Measurements from ENCODE around the gene MT1G.

MT1G gene

DNA sequence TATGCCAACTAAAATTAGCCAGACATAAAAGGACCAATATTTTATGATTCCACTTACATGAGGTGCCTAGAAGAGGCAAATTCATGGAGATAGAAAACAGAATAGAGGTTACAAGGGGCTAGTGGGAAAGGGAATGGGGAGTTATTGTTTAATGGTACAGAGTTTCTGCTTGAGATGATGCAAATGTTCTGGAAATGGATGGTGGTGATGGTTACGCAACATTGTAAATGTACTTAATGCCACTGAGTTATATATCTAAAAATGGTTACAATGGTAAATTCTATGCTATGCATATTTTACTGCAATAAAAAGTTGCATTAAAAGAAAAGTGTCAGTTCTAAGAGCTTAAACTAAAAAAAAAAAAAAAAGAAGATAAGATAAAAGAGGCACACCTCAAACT is 32.3 kb upstream of the MT1G start:
- no CpG with 5 or more reads among the region's 1 CpG for WGBS (ENCODE audit: insufficient coverage)
- H3K4me3 ChIP-seq (ENCODE audit: control insufficient read depth in 1 of 7, extremely low read depth in 1 of 7, insufficient read depth in 4 of 7, low read depth in 2 of 7, low read length in 6 of 7) = no peak overlapping the region
- no peaks in the 10 kb centered on the region for H3K36me3 ChIP-seq (ENCODE audit: control insufficient read depth in 4 of 4, insufficient read depth in 4 of 4, low read length in 3 of 4)
- no peak overlapping the region for H3K27ac ChIP-seq (ENCODE audit: insufficient read depth in 1 of 2, low read depth in 1 of 2, low read length in 2 of 2, poor library complexity in 1 of 2, severe bottlenecking in 2 of 2)
- CTCF ChIA-PET = interaction anchor here (0.6 to 4.6 kb wide), 8 partner anchors 10 to 187 kb away, joined by 3 to 42 read pairs (median 24); partner anchors contain the start of genes MT1G, MT1H and MT2A
- peaks cover 0 to 12% (median 4%) of the 10 kb centered on the region in 5 experiments for H3K9me3 ChIP-seq (ENCODE audit: control extremely low read depth in 1 of 5, control insufficient read depth in 4 of 5, insufficient read depth in 2 of 5, low read depth in 1 of 5, low read length in 4 of 5)
- H3K27me3 ChIP-seq (replicated peaks in 2 of 5; ENCODE audit: control insufficient read depth in 4 of 5, insufficient read depth in 5 of 5, low read length in 4 of 5) = no peaks in the 10 kb centered on the region
- POLR2A ChIA-PET = no interaction called here
- no peaks in the 10 kb centered on the region for H3K4me1 ChIP-seq (ENCODE audit: control extremely low read depth in 1 of 4, control insufficient read depth in 4 of 4, insufficient read depth in 4 of 4, low read length in 3 of 4)
- no peak for DNase-seq

DNA sequence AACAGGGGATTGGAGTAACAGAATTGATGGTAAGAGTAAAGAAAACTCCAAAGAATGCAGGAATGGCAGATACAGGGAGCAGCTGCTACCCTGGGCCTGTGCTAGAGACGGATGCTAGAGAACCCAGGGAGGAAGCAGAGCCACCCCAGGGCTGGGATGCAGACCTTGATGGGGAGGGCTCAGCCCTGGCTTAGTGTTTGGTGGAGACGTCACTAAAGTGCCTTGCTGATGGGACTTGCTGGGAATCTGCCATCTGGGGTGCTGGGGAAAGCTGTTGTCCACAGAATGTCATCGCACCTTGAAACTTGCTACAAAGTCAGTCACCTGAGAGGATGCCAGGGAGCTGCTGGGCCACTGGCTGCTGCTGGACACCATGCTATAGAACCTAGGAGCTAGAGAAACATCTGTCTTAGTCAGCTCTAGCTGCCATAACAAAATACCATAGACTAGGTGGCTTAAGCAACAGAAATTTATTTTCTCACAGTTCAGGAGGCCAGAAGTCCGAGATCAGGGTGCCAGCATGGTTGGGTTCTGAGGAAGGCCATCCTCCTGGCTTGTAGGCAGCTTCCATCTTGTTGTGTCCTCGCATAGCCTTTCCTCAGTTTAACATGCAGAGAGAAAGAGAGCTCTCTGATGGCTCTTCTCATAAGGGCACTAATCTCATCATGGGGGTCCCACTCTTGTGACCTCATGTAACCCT is 29.7 kb upstream of the MT1G start:
- Histone ChIP-seq H3K4me1 (ENCODE audit: control extremely low read depth in 1 of 4, control insufficient read depth in 4 of 4, insufficient read depth in 4 of 4, low read length in 3 of 4) (no peaks in the 10 kb centered on the region), H3K36me3 (ENCODE audit: control insufficient read depth in 4 of 4, insufficient read depth in 4 of 4, low read length in 3 of 4) (no peaks in the 10 kb centered on the region), H3K27ac (ENCODE audit: insufficient read depth in 1 of 2, low read depth in 1 of 2, low read length in 2 of 2, poor library complexity in 1 of 2, severe bottlenecking in 2 of 2) (no peak overlapping the region), H3K27me3 (replicated peaks in 2 of 5; ENCODE audit: control insufficient read depth in 4 of 5, insufficient read depth in 5 of 5, low read length in 4 of 5) (peaks cover 0 to 3% (median 0%) of the 10 kb centered on the region in 5 experiments), H3K9me3 (ENCODE audit: control extremely low read depth in 1 of 5, control insufficient read depth in 4 of 5, insufficient read depth in 2 of 5, low read depth in 1 of 5, low read length in 4 of 5) (peaks cover 0 to 12% (median 4%) of the 10 kb centered on the region in 5 experiments), H3K4me3 (ENCODE audit: control insufficient read depth in 1 of 7, extremely low read depth in 1 of 7, insufficient read depth in 4 of 7, low read depth in 2 of 7, low read length in 6 of 7) (no peak overlapping the region)
- CTCF ChIA-PET = interaction anchor here (0.7 to 2.4 kb wide), 10 partner anchors 20 to 121 kb away, joined by 3 to 8 read pairs (median 4); no protein-coding TSS in a partner anchor
- no peak for DNase-seq
- 93% methylated on average over 5 of the region's 5 CpGs for WGBS (ENCODE audit: insufficient coverage)
- POLR2A ChIA-PET = no interaction called here

DNA sequence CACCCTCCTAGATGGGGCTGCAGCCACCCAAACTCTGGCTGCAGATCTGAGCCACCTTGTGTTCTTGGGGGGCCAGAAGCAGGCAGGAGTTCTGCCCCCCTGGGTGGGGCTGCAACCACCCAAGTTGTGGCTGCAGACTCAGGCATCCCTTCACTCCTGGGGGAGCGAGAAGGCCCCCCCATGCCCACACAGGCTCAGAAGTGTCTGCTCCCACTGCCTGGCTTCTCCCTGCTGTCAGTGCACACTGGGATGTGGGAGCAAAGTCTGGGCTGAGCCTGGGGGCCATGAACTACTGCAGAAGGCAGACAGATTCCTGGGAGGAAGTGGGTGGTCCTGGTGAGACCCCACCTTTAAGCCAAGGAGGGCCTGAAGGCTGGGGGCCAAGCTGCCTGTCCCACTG is 27.4 kb upstream of the MT1G start:
- POLR2A ChIA-PET = interaction anchor here (0.8 kb wide), 1 partner anchor 13 kb away, joined by 3 read pairs; no protein-coding TSS in a partner anchor
- CTCF ChIA-PET = interaction anchor here (1.0 kb wide), 2 partner anchors 11 to 91 kb away, joined by 3 to 4 read pairs; no protein-coding TSS in a partner anchor

DNA sequence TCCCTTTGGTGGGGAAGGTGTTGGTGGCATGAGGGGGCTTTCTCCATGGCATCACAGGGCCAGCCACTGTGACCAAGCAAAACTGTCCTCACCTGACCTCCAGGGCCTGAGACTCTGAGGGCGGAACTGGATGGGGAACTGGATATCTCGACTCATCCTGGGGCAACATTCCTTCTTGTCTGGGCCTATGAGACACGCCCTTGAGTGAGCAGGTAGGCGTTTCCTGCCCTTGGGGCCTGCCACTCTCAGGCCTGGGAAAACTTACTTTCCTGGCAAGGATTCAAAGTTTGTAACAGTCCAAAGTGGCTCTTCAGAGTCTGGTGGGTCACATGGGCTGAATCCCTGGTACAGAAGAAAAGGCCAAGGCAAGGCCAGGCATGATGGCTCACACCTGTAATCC is 24.0 kb upstream of the MT1G start:
- Histone ChIP-seq H3K27ac (ENCODE audit: insufficient read depth in 1 of 2, low read depth in 1 of 2, low read length in 2 of 2, poor library complexity in 1 of 2, severe bottlenecking in 2 of 2) (no peak overlapping the region), H3K4me1 (ENCODE audit: control extremely low read depth in 1 of 4, control insufficient read depth in 4 of 4, insufficient read depth in 4 of 4, low read length in 3 of 4) (no peaks in the 10 kb centered on the region), H3K27me3 (replicated peaks in 2 of 5; ENCODE audit: control insufficient read depth in 4 of 5, insufficient read depth in 5 of 5, low read length in 4 of 5) (peaks cover 0 to 4% (median 0%) of the 10 kb centered on the region in 5 experiments), H3K9me3 (ENCODE audit: control extremely low read depth in 1 of 5, control insufficient read depth in 4 of 5, insufficient read depth in 2 of 5, low read depth in 1 of 5, low read length in 4 of 5) (peaks cover 0 to 5% (median 3%) of the 10 kb centered on the region in 5 experiments), H3K36me3 (ENCODE audit: control insufficient read depth in 4 of 4, insufficient read depth in 4 of 4, low read length in 3 of 4) (no peaks in the 10 kb centered on the region), H3K4me3 (ENCODE audit: control insufficient read depth in 1 of 7, extremely low read depth in 1 of 7, insufficient read depth in 4 of 7, low read depth in 2 of 7, low read length in 6 of 7) (no peak overlapping the region)
- ChIA-PET CTCF (no interaction called here), POLR2A (no interaction called here)
- DNase-seq = no peak
- 100% methylated on average over 2 of the region's 4 CpGs for WGBS (ENCODE audit: insufficient coverage)

More for the DNA sequence above, 27.4 kb upstream of the MT1G start:
- 67% methylated on average over 1 of the region's 1 CpG for WGBS (ENCODE audit: insufficient coverage)
- no peak for DNase-seq
- no peaks in the 10 kb centered on the region for H3K4me1 ChIP-seq (ENCODE audit: control extremely low read depth in 1 of 4, control insufficient read depth in 4 of 4, insufficient read depth in 4 of 4, low read length in 3 of 4)
- no peak overlapping the region for H3K4me3 ChIP-seq (ENCODE audit: control insufficient read depth in 1 of 7, extremely low read depth in 1 of 7, insufficient read depth in 4 of 7, low read depth in 2 of 7, low read length in 6 of 7)
- H3K27me3 ChIP-seq (replicated peaks in 2 of 5; ENCODE audit: control insufficient read depth in 4 of 5, insufficient read depth in 5 of 5, low read length in 4 of 5) = peaks cover 0 to 3% (median 0%) of the 10 kb centered on the region in 5 experiments
- H3K9me3 ChIP-seq (ENCODE audit: control extremely low read depth in 1 of 5, control insufficient read depth in 4 of 5, insufficient read depth in 2 of 5, low read depth in 1 of 5, low read length in 4 of 5) = peaks cover 0 to 12% (median 4%) of the 10 kb centered on the region in 5 experiments
- H3K36me3 ChIP-seq (ENCODE audit: control insufficient read depth in 4 of 4, insufficient read depth in 4 of 4, low read length in 3 of 4) = no peaks in the 10 kb centered on the region
- H3K27ac ChIP-seq (ENCODE audit: insufficient read depth in 1 of 2, low read depth in 1 of 2, low read length in 2 of 2, poor library complexity in 1 of 2, severe bottlenecking in 2 of 2) = no peak overlapping the region

DNA sequence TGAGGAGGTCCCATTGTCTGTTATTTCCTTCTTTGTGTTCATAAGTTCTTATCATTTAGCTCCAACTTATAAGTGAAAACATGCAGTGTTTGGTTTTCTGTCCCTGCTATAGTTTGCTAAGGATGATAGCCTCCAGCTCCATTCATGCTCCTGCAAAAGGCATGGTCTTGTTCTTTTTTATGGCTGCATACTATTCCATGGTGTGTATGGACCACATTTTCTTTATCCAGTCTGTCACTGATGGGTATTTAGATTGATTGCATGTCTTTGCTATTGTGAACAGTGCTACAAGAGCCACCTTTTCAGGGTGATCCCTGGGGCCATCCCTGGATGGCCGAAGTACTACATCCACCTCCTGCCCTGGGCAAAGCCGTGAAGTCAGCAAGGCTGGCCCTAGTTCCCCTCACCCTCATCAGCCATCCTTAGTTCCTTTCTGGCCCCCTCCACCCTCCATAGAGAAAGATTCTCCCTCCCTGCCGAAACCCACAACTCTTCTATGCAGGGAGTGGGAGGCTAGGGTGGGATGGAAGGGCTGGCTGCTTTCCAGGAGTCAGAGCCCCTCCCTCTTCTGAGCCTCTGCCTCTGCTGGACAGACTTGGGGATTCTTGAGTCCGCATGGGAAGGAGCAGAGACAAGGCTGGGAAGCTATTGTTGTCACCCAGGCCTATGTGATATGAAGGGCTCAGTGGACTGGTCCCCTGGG is 22.7 kb upstream of the MT1G start:
- CTCF ChIA-PET = no interaction called here
- Histone ChIP-seq H3K36me3 (ENCODE audit: control insufficient read depth in 4 of 4, insufficient read depth in 4 of 4, low read length in 3 of 4) (no peaks in the 10 kb centered on the region), H3K27ac (ENCODE audit: insufficient read depth in 1 of 2, low read depth in 1 of 2, low read length in 2 of 2, poor library complexity in 1 of 2, severe bottlenecking in 2 of 2) (no peak overlapping the region), H3K4me1 (ENCODE audit: control extremely low read depth in 1 of 4, control insufficient read depth in 4 of 4, insufficient read depth in 4 of 4, low read length in 3 of 4) (no peaks in the 10 kb centered on the region), H3K4me3 (ENCODE audit: control insufficient read depth in 1 of 7, extremely low read depth in 1 of 7, insufficient read depth in 4 of 7, low read depth in 2 of 7, low read length in 6 of 7) (no peak overlapping the region), H3K9me3 (ENCODE audit: control extremely low read depth in 1 of 5, control insufficient read depth in 4 of 5, insufficient read depth in 2 of 5, low read depth in 1 of 5, low read length in 4 of 5) (peaks cover 0 to 11% (median 9%) of the 10 kb centered on the region in 5 experiments), H3K27me3 (replicated peaks in 2 of 5; ENCODE audit: control insufficient read depth in 4 of 5, insufficient read depth in 5 of 5, low read length in 4 of 5) (peaks cover 0 to 7% (median 1%) of the 10 kb centered on the region in 5 experiments)
- no peak for DNase-seq
- 100% methylated on average over 2 of the region's 4 CpGs for WGBS (ENCODE audit: insufficient coverage)
- POLR2A ChIA-PET = no interaction called here

DNA sequence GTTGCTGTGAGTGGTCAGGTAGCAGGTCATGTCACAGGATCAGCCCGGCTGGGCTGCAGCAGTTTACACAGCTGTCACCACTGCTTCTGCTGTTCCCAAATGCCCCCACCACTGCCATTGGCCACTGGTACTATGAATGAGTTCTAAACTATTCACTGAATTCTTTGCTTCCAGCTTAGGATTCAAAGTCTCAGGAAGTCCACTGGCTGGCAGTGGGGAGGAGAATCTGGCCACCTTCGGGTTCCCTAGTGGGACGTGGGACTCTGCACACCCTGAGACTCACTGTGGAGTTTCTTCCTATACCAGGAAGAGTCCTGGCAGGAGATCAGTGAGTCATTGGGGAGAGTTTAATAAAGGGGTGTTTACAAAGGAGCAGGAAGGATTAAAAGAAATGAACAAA is 21.3 kb upstream of the MT1G start:
- Histone ChIP-seq H3K4me3 (ENCODE audit: control insufficient read depth in 1 of 7, extremely low read depth in 1 of 7, insufficient read depth in 4 of 7, low read depth in 2 of 7, low read length in 6 of 7) (no peak overlapping the region), H3K9me3 (ENCODE audit: control extremely low read depth in 1 of 5, control insufficient read depth in 4 of 5, insufficient read depth in 2 of 5, low read depth in 1 of 5, low read length in 4 of 5) (peaks cover 0 to 11% (median 8%) of the 10 kb centered on the region in 5 experiments), H3K27ac (ENCODE audit: insufficient read depth in 1 of 2, low read depth in 1 of 2, low read length in 2 of 2, poor library complexity in 1 of 2, severe bottlenecking in 2 of 2) (no peak overlapping the region), H3K36me3 (ENCODE audit: control insufficient read depth in 4 of 4, insufficient read depth in 4 of 4, low read length in 3 of 4) (no peaks in the 10 kb centered on the region), H3K27me3 (replicated peaks in 2 of 5; ENCODE audit: control insufficient read depth in 4 of 5, insufficient read depth in 5 of 5, low read length in 4 of 5) (peaks cover 0 to 14% (median 4%) of the 10 kb centered on the region in 5 experiments), H3K4me1 (ENCODE audit: control extremely low read depth in 1 of 4, control insufficient read depth in 4 of 4, insufficient read depth in 4 of 4, low read length in 3 of 4) (no peaks in the 10 kb centered on the region)
- 80% methylated on average over 2 of the region's 3 CpGs for WGBS (ENCODE audit: insufficient coverage)
- no peak for DNase-seq
- POLR2A ChIA-PET = no interaction called here
- CTCF ChIA-PET = interaction anchor here (1.2 to 1.7 kb wide), 2 partner anchors 13 to 85 kb away, joined by 3 to 4 read pairs; no protein-coding TSS in a partner anchor

DNA sequence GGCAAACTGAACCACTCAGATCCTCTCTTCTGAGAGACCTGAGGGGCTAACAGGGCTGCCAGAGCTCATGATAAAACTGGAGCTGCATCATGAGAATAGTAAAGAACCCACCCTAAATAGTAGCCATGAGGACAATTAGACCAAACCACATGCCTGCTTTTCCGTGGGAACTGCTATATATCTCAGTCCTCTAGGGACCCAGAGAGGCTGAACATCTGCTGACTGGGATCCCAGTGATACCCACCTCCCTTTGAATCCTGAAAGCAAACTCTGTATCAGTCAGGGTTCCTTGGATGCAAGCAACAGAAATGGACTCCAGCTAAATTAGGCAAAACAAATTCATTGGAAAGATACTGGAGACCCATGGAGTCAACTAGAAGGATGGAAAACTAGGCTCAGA is 20.9 kb upstream of the MT1G start:
- WGBS (ENCODE audit: insufficient coverage) = 75% methylated on average over 1 of the region's 1 CpG
- Histone ChIP-seq H3K27ac (ENCODE audit: insufficient read depth in 1 of 2, low read depth in 1 of 2, low read length in 2 of 2, poor library complexity in 1 of 2, severe bottlenecking in 2 of 2) (no peak overlapping the region), H3K36me3 (ENCODE audit: control insufficient read depth in 4 of 4, insufficient read depth in 4 of 4, low read length in 3 of 4) (no peaks in the 10 kb centered on the region), H3K4me3 (ENCODE audit: control insufficient read depth in 1 of 7, extremely low read depth in 1 of 7, insufficient read depth in 4 of 7, low read depth in 2 of 7, low read length in 6 of 7) (no peak overlapping the region), H3K27me3 (replicated peaks in 2 of 5; ENCODE audit: control insufficient read depth in 4 of 5, insufficient read depth in 5 of 5, low read length in 4 of 5) (peaks cover 0 to 14% (median 5%) of the 10 kb centered on the region in 5 experiments), H3K4me1 (ENCODE audit: control extremely low read depth in 1 of 4, control insufficient read depth in 4 of 4, insufficient read depth in 4 of 4, low read length in 3 of 4) (no peaks in the 10 kb centered on the region), H3K9me3 (ENCODE audit: control extremely low read depth in 1 of 5, control insufficient read depth in 4 of 5, insufficient read depth in 2 of 5, low read depth in 1 of 5, low read length in 4 of 5) (peaks cover 0 to 11% (median 8%) of the 10 kb centered on the region in 5 experiments)
- DNase-seq = no peak
- CTCF ChIA-PET = interaction anchor here (1.2 to 1.7 kb wide), 2 partner anchors 13 to 85 kb away, joined by 3 to 4 read pairs; no protein-coding TSS in a partner anchor
- POLR2A ChIA-PET = no interaction called here
